ENCODE data around the gene KIR2DL4. TPM values are rescaled to one million over a fixed set of nuclear protein-coding genes. Genes with fewer than 3 reads are reported as not detected.
"Not testable (repeated sequence)": the region's sequence is repeated elsewhere in the genome, so short reads cannot be mapped to it uniquely, and the experiment has no call there.

The KIR2DL4 gene
- total RNA-seq, result not detected

DNA sequence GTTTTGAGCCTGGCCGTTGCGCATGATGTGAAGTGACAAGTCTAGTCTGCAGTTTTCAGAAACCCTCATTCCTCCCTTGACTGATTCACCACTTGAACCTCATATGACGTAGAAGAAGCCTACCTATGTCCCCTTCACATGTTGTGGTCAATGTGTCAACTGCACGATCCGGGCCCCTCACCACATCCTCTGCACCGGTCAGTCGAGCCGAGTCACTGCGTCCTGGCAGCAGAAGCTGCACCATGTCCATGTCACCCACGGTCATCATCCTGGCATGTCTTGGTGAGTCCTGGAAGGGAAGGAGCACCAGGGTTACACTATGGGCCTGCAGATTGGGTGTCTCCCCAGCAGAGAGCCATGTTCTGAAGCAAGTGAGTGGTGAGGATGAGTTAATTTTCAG is at the start of gene KIR2DL4:
TSS of gene KIR2DL4 (plus strand) at position 201 of the 400 bp plus-strand sequence. CDS start at position 243, 42 bp downstream.
- no peak for DNase-seq

- not testable (repeated sequence) for DNase-seq
Measured at GRCh38 chr19:54756204-54757110, 47.0 kb upstream of the KIR2DL4 start.

DNA sequence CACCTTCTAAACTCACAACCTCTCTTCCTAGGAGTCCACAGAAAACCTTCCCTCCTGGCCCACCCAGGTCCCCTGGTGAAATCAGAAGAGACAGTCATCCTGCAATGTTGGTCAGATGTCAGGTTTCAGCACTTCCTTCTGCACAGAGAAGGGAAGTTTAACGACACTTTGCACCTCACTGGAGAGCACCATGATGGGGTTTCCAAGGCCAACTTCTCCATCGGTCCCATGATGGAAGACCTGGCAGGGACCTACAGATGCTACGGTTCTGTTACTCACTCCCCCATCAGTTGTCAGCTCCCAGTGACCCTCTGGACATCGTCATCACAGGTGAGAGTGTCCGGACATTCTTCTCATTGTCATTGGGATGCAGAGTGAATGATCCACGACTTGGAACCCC is 44.8 kb upstream of the KIR2DL4 start:
- not testable (repeated sequence) for DNase-seq

DNA sequence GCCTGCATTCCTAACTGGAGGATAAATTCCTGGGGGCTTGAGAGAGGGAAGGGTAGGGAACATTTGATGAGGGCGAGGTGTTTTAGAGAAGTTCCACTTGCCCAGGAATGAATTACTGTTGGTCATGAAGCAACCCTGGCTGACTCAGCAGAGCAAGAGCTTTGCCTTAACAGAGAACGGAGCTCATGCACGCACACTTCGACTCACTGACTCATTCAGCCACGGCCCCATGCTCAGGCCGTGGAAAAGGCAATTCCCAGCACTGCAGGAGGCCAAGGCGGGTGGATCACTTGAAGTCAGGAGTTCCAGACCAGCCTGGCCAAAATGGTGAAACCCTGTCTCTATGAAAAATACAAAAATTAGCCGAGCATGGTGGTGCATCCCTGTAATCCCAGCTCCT is 39.2 kb upstream of the KIR2DL4 start:
- DNase-seq, result not testable (repeated sequence)

DNA sequence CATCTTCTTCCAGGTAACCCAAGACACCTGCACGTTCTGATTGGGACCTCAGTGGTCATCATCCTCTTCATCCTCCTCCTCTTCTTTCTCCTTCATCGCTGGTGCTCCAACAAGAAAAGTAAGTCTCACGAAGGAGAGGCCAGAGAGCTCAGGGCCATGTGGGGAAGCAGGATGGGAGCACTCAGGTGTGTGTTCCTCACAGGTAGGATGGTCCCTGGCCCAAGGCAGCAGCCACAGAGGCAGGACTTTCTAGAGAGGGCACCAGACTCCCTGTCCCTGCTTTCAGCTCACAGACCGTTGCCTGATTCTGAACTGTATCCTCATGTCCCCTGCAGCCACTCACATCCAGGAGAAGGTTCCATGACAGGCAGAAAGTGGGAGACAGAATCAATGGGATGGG is 36.9 kb upstream of the KIR2DL4 start:
- DNase-seq, result not testable (repeated sequence)

- DNase-seq, result not testable (repeated sequence)
Measured at GRCh38 chr19:54769646-54770045, 33.8 kb upstream of the KIR2DL4 start, which contains the start of gene KIR2DL1. Gene KIR2DL1 (plus strand): TSS chr19:54769793. CDS start chr19:54769851, 58 bp downstream.

DNA sequence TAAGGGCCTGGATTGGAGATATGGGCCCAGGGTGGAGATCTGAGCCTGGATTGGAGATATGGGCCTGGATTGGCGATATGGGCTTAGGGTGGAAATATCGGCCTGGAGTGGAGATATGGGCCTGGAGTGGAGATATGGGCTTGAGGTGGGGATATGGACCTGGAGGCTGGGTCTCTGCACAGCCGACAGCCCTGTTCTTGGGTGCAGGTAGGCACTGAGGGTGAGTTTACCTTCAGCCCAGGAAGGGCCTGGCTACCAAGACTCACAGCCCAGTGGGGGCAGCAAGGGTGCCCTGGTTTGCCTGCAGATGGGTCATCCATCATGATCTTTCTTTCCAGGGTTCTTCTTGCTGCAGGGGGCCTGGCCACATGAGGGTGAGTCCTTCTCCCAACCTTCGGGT is 32.9 kb upstream of the KIR2DL4 start:
- DNase-seq, result not testable (repeated sequence)

DNA sequence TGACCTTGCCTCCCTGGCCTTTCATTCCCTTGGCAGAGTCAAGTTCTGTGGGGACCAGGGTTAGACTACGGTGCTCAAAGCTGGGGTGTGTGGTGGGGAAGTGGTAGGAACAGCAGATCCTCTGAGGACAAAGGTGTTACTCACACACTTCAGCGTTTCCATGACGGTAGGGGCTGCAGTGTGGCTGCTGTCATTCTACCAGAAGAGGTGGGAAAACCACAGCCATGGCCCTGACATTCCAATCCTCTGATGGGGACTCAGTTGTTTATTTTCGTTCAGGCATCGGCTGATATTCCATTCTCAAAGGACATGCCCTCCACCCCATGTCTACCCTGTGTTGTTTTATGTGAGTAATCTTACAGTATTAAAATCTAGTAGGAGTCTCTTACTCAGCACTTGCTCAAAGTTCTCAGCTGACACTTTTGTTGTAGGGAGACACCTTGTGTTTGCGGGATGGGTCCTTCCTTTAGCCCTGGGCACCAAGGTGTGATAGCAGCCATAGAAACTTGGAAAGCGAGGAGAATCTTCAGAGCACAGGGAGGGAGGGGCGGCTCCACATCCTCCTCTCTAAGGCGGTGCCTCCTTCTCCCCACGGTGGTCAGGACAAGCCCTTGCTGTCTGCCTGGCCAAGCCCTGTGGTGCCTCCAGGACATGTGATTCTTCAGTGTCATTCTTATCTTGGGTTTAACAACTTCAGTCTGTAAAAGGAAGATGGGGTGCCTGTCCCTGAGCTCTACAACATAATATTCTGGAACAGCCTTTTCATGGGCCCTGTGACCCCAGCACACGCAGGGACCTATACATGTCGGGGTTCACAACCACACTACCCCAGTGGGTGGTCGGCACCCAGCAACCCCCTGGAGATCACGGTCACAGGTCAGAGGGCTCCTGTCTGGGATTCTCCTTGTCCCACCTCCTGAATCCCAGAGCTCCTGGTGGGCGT is 32.1 kb upstream of the KIR2DL4 start:
- not testable (repeated sequence) for DNase-seq

- DNase-seq, result not testable (repeated sequence)
Measured at GRCh38 chr19:54772666-54773065, 30.7 kb upstream of the KIR2DL4 start.

DNA sequence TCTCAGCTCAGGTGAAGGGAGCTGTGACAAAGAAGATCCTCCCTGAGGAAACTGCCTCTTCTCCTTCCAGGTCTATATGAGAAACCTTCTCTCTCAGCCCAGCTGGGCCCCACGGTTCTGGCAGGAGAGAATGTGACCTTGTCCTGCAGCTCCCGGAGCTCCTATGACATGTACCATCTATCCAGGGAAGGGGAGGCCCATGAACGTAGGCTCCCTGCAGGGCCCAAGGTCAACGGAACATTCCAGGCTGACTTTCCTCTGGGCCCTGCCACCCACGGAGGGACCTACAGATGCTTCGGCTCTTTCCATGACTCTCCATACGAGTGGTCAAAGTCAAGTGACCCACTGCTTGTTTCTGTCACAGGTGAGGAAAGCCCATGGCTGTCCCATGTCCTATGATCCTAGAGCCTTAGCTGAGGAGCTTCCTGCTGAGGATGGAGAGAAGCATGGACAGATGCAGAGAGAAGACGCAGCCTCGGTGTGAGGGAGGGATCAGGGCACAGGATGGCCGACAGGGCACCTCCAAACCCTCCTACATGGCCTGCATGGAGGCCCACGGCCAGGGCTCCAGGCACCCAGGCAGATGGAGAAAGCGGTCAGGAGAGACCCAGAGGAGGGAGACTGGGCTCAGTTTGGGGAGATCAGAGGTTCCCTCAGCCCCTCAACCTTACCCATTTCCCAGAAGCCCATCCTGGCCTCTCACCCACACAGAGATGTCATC is 28.2 kb upstream of the KIR2DL4 start:
- not testable (repeated sequence) for DNase-seq

DNA sequence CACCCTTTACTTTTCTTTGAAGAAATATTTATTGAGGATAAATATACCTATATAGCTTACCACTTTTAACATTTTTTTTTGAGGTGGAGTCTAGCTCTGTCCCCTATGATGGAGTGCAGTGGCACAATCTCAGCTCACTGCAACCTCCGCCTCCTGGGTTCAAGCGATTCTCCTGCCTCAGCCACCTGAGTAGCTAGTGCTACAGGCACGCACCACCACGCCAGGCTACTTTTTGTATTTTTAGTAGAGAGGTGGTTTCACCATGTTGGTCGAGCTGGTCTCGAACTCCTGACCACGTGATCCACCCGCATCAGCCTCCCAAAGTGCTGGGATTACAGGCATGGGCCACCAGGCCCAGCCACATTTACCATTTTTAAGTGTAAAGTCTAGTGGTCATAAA is 27.6 kb upstream of the KIR2DL4 start:
- DNase-seq, result not testable (repeated sequence)

DNA sequence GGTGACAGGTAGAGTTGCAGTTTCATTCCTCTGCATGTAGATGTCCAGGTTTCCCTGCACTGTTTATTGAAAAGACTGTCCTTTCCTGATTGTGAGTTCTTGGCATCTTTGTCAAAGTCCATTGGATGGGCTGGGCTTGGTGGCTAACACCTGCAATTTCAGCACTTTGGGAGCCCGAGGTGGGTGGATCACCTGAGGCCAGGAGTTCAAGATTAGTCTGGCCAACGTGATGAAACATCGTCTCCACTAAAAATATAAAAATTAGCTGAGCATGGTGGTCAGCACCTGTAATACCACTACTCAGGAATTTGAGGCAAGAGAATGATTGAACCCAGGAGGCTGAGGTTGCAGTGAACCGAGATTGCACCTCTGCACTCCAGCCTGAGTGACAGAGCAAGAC is 25.6 kb upstream of the KIR2DL4 start:
- not testable (repeated sequence) for DNase-seq

DNA sequence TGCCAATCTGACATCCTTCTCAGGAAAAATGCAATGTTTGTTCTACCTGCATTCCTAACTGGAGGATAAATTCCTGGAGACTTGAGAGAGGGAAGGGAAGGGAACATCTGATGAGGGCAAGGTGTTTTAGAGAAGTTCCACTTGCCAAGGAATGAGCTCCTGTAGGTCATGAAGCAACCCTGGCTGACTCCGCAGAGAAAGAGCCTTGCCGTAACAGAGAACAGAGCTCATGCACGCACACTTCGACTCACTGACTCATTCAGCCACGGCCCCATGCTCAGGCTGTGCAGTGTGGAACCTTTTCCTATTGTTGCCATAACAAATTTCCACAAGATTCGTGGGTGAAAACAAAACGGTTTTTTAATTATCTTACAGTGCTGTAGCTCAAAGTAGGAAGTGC is 24.5 kb upstream of the KIR2DL4 start:
- DNase-seq, result not testable (repeated sequence)

DNA sequence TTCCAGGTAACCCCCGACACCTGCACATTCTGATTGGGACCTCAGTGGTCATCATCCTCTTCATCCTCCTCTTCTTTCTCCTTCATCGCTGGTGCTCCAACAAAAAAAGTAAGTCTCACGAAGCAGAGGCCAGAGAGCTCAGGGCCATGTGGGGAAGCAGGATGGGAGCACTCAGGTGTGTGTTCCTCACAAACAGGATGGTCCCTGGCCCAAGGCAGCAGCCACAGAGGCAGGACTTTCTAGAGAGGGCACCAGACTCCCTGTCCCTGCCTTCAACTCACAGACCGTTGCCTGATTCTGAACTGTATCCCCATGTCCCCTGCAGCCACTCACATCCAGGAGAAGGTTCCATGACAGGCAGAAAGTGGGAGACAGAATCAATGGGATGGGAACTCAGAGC is 20.5 kb upstream of the KIR2DL4 start:
- DNase-seq, result not testable (repeated sequence)

DNA sequence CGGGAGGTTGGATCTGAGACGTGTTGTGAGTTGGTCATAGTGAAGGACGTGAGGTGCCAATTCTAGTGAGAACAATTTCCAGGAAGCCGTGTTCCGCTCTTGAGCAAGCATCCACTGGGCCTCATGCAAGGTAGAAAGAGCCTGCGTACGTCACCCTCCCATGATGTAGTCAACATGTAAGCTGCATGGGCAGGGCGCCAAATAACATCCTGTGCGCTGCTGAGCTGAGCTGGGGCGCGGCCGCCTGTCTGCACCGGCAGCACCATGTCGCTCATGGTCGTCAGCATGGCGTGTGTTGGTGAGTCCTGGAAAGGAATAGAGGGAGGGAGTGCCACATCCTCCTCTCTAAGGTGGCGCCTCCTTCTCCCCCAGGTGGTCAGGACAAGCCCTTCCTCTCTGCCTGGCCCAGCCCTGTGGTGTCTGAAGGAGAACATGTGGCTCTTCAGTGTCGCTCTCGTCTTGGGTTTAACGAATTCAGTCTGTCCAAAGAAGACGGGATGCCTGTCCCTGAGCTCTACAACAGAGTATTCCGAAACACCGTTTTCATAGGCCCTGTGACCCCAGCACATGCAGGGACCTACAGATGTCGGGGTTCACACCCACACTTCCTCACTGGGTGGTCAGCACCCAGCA is 17.2 kb upstream of the KIR2DL4 start:
- not testable (repeated sequence) for DNase-seq

DNA sequence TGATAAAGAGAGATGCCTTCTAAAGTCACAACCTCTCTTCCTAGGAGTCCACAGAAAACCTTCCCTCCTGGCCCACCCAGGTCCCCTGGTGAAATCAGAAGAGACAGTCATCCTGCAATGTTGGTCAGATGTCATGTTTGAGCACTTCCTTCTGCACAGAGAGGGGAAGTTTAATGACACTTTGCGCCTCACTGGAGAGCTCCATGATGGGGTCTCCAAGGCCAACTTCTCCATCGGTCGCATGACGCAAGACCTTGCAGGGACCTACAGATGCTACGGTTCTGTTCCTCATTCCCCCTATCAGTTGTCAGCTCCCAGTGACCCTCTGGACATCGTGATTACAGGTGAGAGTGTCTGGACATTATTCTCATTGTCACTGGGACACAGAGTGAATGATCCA is 15.3 kb upstream of the KIR2DL4 start:
- not testable (repeated sequence) for DNase-seq

GRCh38 chr19:54790711-54791110 is 12.7 kb upstream of the KIR2DL4 start:
- no peak for DNase-seq

GRCh38 chr19:54791476-54791875 is 11.9 kb upstream of the KIR2DL4 start:
- DNase-seq, result no peak

- no peak for DNase-seq
Measured at GRCh38 chr19:54792814-54793213, 10.6 kb upstream of the KIR2DL4 start.

GRCh38 chr19:54795758-54796157 is 7.7 kb upstream of the KIR2DL4 start:
- DNase-seq, result no peak

- DNase-seq, result no peak
Measured at GRCh38 chr19:54804101-54804500, 691 bp downstream of the KIR2DL4 start.

GRCh38 chr19:54804571-54804970 is 1.2 kb downstream of the KIR2DL4 start:
- DNase-seq, result no peak
